K562 (cell line): ENCODE data around the gene ANO1. TPM values are rescaled to one million over a fixed set of nuclear protein-coding genes. Genes with fewer than 3 reads are reported as not detected.

Experiments used
- ARID1B ChIP-seq: fragments of 450-650 bp; IDR thresholded peaks from 2 replicates; pipeline ENCODE4 v1.6.1; 2016; ENCODE audit warnings: antibody characterized with exemption, mild to moderate bottlenecking, inconsistent platforms
- ATF3 ChIP-seq, 2 experiments: fragments of 450-650 bp in 1 of 2; sonication (generic) in 1 of 2; formaldehyde crosslinking in 1 of 2; IDR thresholded peaks in 1 of 2; conservative IDR thresholded peaks in 1 of 2; 2 replicates each; pipeline versions ENCODE4 v1.6.1 to v1.8.1; 2016 to 2023; ENCODE audit warnings: mild to moderate bottlenecking in 2 of 2, moderate library complexity in 2 of 2, inconsistent platforms in 1 of 2, missing genetic modification reagents in 1 of 2
- ATF7 ChIP-seq: fragments of 450-650 bp; IDR thresholded peaks from 2 replicates; pipeline ENCODE4 v1.7.1; 2014; ENCODE audit warnings: mild to moderate bottlenecking, moderate library complexity
- CREM ChIP-seq: IDR thresholded peaks from 2 replicates; pipeline ENCODE4 v1.6.1; 2014; ENCODE audit warnings: antibody characterized with exemption, low read depth
- CTBP1 ChIP-seq: fragments of 450-650 bp; IDR thresholded peaks from 2 replicates; pipeline ENCODE4 v1.6.1; 2016; ENCODE audit warnings: borderline replicate concordance
- DPF2 ChIP-seq: fragments of 450-650 bp; IDR thresholded peaks from 2 replicates; pipeline ENCODE4 v1.6.1; 2016
- E4F1 ChIP-seq: fragments of 250-450 bp; sonication (Bioruptor Pico); IDR thresholded peaks from 2 replicates; pipeline ENCODE4 v1.5.0; 2021; ENCODE audit warnings: mild to moderate bottlenecking, borderline replicate concordance
- EHMT2 ChIP-seq: fragments of 450-650 bp; IDR thresholded peaks from 2 replicates; pipeline ENCODE4 v1.6.1; 2018; ENCODE audit warnings: antibody characterized with exemption
- FOS ChIP-seq: IDR thresholded peaks from 3 replicates; pipeline ENCODE4 v1.6.1; 2011; ENCODE audit not compliant: insufficient read length; ENCODE audit errors: extremely low read depth
- GTF2F1 ChIP-seq: IDR thresholded peaks from 2 replicates; pipeline ENCODE4 v1.6.1; 2011; ENCODE audit warnings: low read depth, low read length, improper control_type of control experiment
- JUN ChIP-seq, 2 experiments: sonication (generic) in 1 of 2; formaldehyde crosslinking in 1 of 2; IDR thresholded peaks; 2 replicates each; pipeline versions ENCODE4 v1.6.1 to v1.8.0; 2012 to 2022; ENCODE audit warnings: borderline replicate concordance in 2 of 2, mild to moderate bottlenecking in 2 of 2, improper control_type of control experiment in 1 of 2, low read depth in 1 of 2, low read length in 1 of 2, missing genetic modification reagents in 1 of 2
- JUNB ChIP-seq: fragments of 450-650 bp; formaldehyde crosslinking; conservative IDR thresholded peaks from 2 replicates; pipeline ENCODE4 v1.4.0; 2020; ENCODE audit warnings: mild to moderate bottlenecking
- JUND ChIP-seq, 2 experiments: IDR thresholded peaks; 2 replicates in 1 of 2; 3 replicates in 1 of 2; pipeline ENCODE4 v1.6.1; 2011; ENCODE audit warnings: borderline replicate concordance in 2 of 2, low read depth in 2 of 2, low read length in 2 of 2, improper control_type of control experiment in 1 of 2, missing biosample characterization in 1 of 2, missing genetic modification characterization in 1 of 2, missing genetic modification reagents in 1 of 2
- KAT8 ChIP-seq: fragments of 450-650 bp; IDR thresholded peaks from 2 replicates; pipeline ENCODE4 v1.6.1; 2016; ENCODE audit warnings: low read depth, mild to moderate bottlenecking
- MAFG ChIP-seq: fragments of 450-650 bp; conservative IDR thresholded peaks from 2 replicates; pipeline ENCODE4 v1.6.1; 2016; ENCODE audit warnings: missing genetic modification characterization, missing compliant biosample characterization
- MCM3 ChIP-seq: fragments of 450-650 bp; IDR thresholded peaks from 2 replicates; pipeline ENCODE4 v1.6.1; 2016
- MEIS2 ChIP-seq: fragments of 450-650 bp; IDR thresholded peaks from 2 replicates; pipeline ENCODE4 v1.6.1; 2014; ENCODE audit warnings: mild to moderate bottlenecking; ENCODE audit not compliant: partially characterized antibody
- RBBP5 ChIP-seq: fragments of 200-600 bp; sonication (generic); IDR thresholded peaks from 2 replicates; pipeline ENCODE4 v1.6.1; 2012; ENCODE audit warnings: borderline replicate concordance, mild to moderate bottlenecking, low read length, control low read depth, inconsistent platforms; ENCODE audit not compliant: insufficient read depth, poor library complexity, severe bottlenecking
- SMARCE1 ChIP-seq: fragments of 450-650 bp; IDR thresholded peaks from 2 replicates; pipeline ENCODE4 v1.7.1; 2016; ENCODE audit warnings: mild to moderate bottlenecking
- SOX6 ChIP-seq: fragments of 450-650 bp; IDR thresholded peaks from 2 replicates; pipeline ENCODE4 v1.6.1; 2014; ENCODE audit warnings: mild to moderate bottlenecking
- SRSF3 ChIP-seq: fragments of 200-400 bp; formaldehyde crosslinking; IDR thresholded peaks from 2 replicates; pipeline ENCODE4 v1.6.1; 2016; ENCODE audit warnings: mild to moderate bottlenecking, low read length, moderate library complexity; ENCODE audit not compliant: insufficient read depth
- STAT5A ChIP-seq: IDR thresholded peaks from 2 replicates; pipeline ENCODE4 v1.6.1; 2012; ENCODE audit warnings: low read length, inconsistent platforms, borderline replicate concordance
- TFAP4 ChIP-seq: sonication (generic); formaldehyde crosslinking; IDR thresholded peaks from 2 replicates; pipeline ENCODE4 v1.8.0; 2022; ENCODE audit warnings: missing genetic modification reagents, mild to moderate bottlenecking, moderate library complexity, borderline replicate concordance
- XRCC3 ChIP-seq: fragments of 450-650 bp; IDR thresholded peaks from 2 replicates; pipeline ENCODE4 v1.6.1; 2017; ENCODE audit warnings: mild to moderate bottlenecking, moderate library complexity
- ZC3H8 ChIP-seq: fragments of 450-650 bp; IDR thresholded peaks from 2 replicates; pipeline ENCODE4 v1.6.1; 2017
- ZEB2 ChIP-seq: fragments of 450-650 bp; IDR thresholded peaks from 2 replicates; pipeline ENCODE4 v1.6.1; 2016
- ZNF263 ChIP-seq: sonication (generic); formaldehyde crosslinking; IDR thresholded peaks from 2 replicates; pipeline ENCODE4 v1.8.0; 2022; ENCODE audit warnings: mild to moderate bottlenecking, missing genetic modification reagents, borderline replicate concordance
- polyA plus RNA-seq, 8 experiments: library from polyadenylated mRNA; depleted of rRNA in 4 of 8; stranded (reverse) in 5 of 8; unstranded in 3 of 8; fragments of >200 nt; fragmentation: Nextera tagmentation in 2 of 8; fragmentation: Illumina TruSeq in 1 of 8; extraction: Ambion mirVana in 2 of 8; extraction: Trizol in 1 of 8; gene quantifications; 2 replicates each; pipeline versions ENCODE4 v1.2.1 to v1.2.3, GENCODE V29; 2011 to 2014; ENCODE audit warnings: inconsistent platforms in 1 of 8, missing spikeins in 1 of 8
- total RNA-seq, 7 experiments: library from RNA; depleted of rRNA in 6 of 7; stranded (reverse); fragments of >200 nt in 6 of 7; fragmentation: Illumina TruSeq in 2 of 7; extraction: Trizol in 2 of 7; gene quantifications; 2 replicates each; pipeline versions ENCODE4 v1.2.1 to v1.2.3, GENCODE V29; 2011 to 2021; ENCODE audit warnings: low replicate concordance in 1 of 7

Gene ANO1
- total and polyA plus RNA-seq, 9 of the 15 experiments (the other 6 are each of a cell fraction or from before 2014, with no cell fraction given): not detected

- TF ChIP-seq JUND (IDR thresholded peaks at IDR 0.05; ENCODE audit: borderline replicate concordance, low read depth, low read length) (peak; percentile 87), JUND (tag; IDR thresholded peaks at IDR 0.05; ENCODE audit: borderline replicate concordance, low read depth, low read length) (peak; percentile 89; the same call in 2 of the 3 replicates), ZC3H8 (no peak), CTBP1 (peak; percentile 42), ATF7 (peak; percentile 32; the same call in 1 of the 2 replicates), JUNB (CRISPR knock-in tag) (0 out of 2 replicates have a peak, but pooled peaks have one; percentile 13), ATF3 (IDR thresholded peaks at IDR 0.05) (peak; percentile 88), ATF3 (CRISPR knock-in tag; conservative IDR thresholded peaks at IDR 0.05) (no peak), XRCC3 (no peak), TFAP4 (CRISPR knock-in tag) (no peak), ARID1B (peak; percentile 70), ZNF263 (CRISPR knock-in tag) (no peak), SRSF3 (no peak), MAFG (tag) (0 out of 2 replicates have a peak, but pooled peaks have one; percentile 31), MCM3 (no peak), RBBP5 (peak; percentile 28), DPF2 (peak; percentile 79), STAT5A (no peak), FOS (peak; percentile 21), KAT8 (no peak), ZEB2 (peak; percentile 79), JUN (IDR thresholded peaks at IDR 0.05; ENCODE audit: borderline replicate concordance, low read depth, low read length) (peak; percentile 78), JUN (CRISPR knock-in tag; IDR thresholded peaks at IDR 0.05; ENCODE audit: borderline replicate concordance) (no peak), SMARCE1 (peak; percentile 84), SOX6 (peak; percentile 84), EHMT2 (0 out of 2 replicates have a peak, but pooled peaks have one; percentile 17), CREM (peak; percentile 29; the same call in 1 of the 2 replicates), MEIS2 (peak; percentile 68), GTF2F1 (no peak), E4F1 (no peak)
Observed at GRCh38 chr11:70233511-70233934, 155.4 kb downstream of the ANO1 start (continued).
